ENCODE data around the gene SLC25A4. TPM values are rescaled to one million over a fixed set of nuclear protein-coding genes. Genes with fewer than 3 reads are reported as not detected.

The SLC25A4 gene
- total and polyA plus RNA-seq, 2 of the 13 experiments (the other 11 are each of a cell fraction or from before 2014, with no cell fraction given) = 30.3 to 42.1 TPM

DNA sequence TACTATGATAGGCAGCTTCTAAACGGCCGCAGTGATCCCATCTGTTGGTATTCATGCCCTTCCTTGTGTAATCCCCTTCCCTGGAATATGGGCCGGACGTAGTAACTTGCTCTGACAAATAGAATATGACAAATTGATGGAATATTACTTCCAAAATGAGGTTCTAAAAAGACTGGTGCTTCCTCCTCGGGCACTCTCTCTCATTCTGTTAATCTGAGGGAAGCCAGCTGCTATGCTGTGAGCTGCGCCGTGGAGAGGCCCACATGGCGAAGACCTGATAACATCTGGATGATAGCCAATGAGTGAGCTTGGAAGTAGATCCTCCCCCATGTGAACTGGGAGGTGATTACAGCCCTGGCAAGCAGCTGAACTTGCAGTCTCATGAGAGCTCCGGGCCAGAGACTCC lies 27.2 kb upstream of the SLC25A4 start (continued):
- TF ChIP-seq, protein P1, sequence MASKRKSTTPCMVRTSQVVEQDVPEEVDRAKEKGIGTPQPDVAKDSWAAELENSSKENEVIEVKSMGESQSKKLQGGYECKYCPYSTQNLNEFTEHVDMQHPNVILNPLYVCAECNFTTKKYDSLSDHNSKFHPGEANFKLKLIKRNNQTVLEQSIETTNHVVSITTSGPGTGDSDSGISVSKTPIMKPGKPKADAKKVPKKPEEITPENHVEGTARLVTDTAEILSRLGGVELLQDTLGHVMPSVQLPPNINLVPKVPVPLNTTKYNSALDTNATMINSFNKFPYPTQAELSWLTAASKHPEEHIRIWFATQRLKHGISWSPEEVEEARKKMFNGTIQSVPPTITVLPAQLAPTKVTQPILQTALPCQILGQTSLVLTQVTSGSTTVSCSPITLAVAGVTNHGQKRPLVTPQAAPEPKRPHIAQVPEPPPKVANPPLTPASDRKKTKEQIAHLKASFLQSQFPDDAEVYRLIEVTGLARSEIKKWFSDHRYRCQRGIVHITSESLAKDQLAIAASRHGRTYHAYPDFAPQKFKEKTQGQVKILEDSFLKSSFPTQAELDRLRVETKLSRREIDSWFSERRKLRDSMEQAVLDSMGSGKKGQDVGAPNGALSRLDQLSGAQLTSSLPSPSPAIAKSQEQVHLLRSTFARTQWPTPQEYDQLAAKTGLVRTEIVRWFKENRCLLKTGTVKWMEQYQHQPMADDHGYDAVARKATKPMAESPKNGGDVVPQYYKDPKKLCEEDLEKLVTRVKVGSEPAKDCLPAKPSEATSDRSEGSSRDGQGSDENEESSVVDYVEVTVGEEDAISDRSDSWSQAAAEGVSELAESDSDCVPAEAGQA (IDR thresholded peaks at IDR 0.05; ENCODE audit: low read depth) = no peak
- TF ChIP-seq, protein P1 (CRISPR knock-in tag; IDR thresholded peaks at IDR 0.05; ENCODE audit: borderline replicate concordance) = no peak
- TF ChIP-seq RARA (CRISPR knock-in tag; IDR thresholded peaks at IDR 0.05) (0 out of 2 replicates have a peak, but pooled peaks have one; percentile 33), ERF (CRISPR knock-in tag; IDR thresholded peaks at IDR 0.05) (no peak), CBX5 (CRISPR knock-in tag; IDR thresholded peaks at IDR 0.05; ENCODE audit: borderline replicate concordance) (no peak), MAZ (IDR thresholded peaks at IDR 0.05; ENCODE audit: borderline replicate concordance, low read depth, low read length) (no peak), MAZ (CRISPR knock-in tag; IDR thresholded peaks at IDR 0.05; ENCODE audit: low read depth) (no peak), ETV5 (CRISPR knock-in tag; IDR thresholded peaks at IDR 0.05; ENCODE audit: borderline replicate concordance) (no peak), ZNF33B (CRISPR knock-in tag; IDR thresholded peaks at IDR 0.05) (no peak), KLF15 (CRISPR knock-in tag; IDR thresholded peaks at IDR 0.05; ENCODE audit: borderline replicate concordance) (peak; percentile 53; the same call in 1 of the 2 replicates), FOXK2 (IDR thresholded peaks at IDR 0.05) (no peak), KLF13 (CRISPR knock-in tag; IDR thresholded peaks at IDR 0.05) (no peak), CENPT (CRISPR knock-in tag; IDR thresholded peaks at IDR 0.05; ENCODE audit: low read depth) (no peak), NR2F6 (IDR thresholded peaks at IDR 0.05) (no peak), NR2F6 (CRISPR knock-in tag; IDR thresholded peaks at IDR 0.05) (0 out of 2 replicates have a peak, but pooled peaks have one; percentile 20), WIZ (CRISPR knock-in tag; IDR thresholded peaks at IDR 0.05) (no peak), TCF7 (IDR thresholded peaks at IDR 0.05; ENCODE audit: low read depth) (no peak), REPIN1 (CRISPR knock-in tag; IDR thresholded peaks at IDR 0.05; ENCODE audit: borderline replicate concordance, low read depth) (no peak), MED8 (CRISPR knock-in tag; IDR thresholded peaks at IDR 0.05; ENCODE audit: insufficient replicate concordance) (no peak), HDAC1 (CRISPR knock-in tag; IDR thresholded peaks at IDR 0.05) (no peak), FOXA3 (CRISPR knock-in tag; IDR thresholded peaks at IDR 0.05) (no peak), ZNF446 (CRISPR knock-in tag; IDR thresholded peaks at IDR 0.05) (no peak)
- TF ChIP-seq, protein P2, sequence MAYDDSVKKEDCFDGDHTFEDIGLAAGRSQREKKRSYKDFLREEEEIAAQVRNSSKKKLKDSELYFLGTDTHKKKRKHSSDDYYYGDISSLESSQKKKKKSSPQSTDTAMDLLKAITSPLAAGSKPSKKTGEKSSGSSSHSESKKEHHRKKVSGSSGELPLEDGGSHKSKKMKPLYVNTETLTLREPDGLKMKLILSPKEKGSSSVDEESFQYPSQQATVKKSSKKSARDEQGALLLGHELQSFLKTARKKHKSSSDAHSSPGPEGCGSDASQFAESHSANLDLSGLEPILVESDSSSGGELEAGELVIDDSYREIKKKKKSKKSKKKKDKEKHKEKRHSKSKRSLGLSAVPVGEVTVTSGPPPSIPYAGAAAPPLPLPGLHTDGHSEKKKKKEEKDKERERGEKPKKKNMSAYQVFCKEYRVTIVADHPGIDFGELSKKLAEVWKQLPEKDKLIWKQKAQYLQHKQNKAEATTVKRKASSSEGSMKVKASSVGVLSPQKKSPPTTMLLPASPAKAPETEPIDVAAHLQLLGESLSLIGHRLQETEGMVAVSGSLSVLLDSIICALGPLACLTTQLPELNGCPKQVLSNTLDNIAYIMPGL (CRISPR knock-in tag; IDR thresholded peaks at IDR 0.05; ENCODE audit: borderline replicate concordance in 1 of 2, low read depth in 1 of 2) = no peak
- TF ChIP-seq, protein P3, sequence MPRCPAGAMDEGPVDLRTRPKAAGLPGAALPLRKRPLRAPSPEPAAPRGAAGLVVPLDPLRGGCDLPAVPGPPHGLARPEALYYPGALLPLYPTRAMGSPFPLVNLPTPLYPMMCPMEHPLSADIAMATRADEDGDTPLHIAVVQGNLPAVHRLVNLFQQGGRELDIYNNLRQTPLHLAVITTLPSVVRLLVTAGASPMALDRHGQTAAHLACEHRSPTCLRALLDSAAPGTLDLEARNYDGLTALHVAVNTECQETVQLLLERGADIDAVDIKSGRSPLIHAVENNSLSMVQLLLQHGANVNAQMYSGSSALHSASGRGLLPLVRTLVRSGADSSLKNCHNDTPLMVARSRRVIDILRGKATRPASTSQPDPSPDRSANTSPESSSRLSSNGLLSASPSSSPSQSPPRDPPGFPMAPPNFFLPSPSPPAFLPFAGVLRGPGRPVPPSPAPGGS (CRISPR knock-in tag; IDR thresholded peaks at IDR 0.05) = no peak
